OCI-LY3 (cell line): Measurements from ENCODE around the gene EIPR1.

ENCODE experiments used
- H2AFZ ChIP-seq: fragments of 200-600, 300-600 bp; shearing (Covaris generic); 2 replicates; pipeline ENCODE4 v1.6.0; 2014; ENCODE audit warnings: antibody characterized with exemption, low read depth, low read length
- H3K27ac ChIP-seq: fragments of 200-600, 300-600 bp; sonication (generic); 2 replicates; pipeline ENCODE4 v1.5.1; 2014; ENCODE audit warnings: mild to moderate bottlenecking, low read length, moderate library complexity, mixed read lengths
- H3K27me3 ChIP-seq: fragments of 200-600, 300-600 bp; sonication (generic); 2 replicates; pipeline ENCODE4 v1.6.1; 2014; ENCODE audit warnings: low read depth, low read length, mixed read lengths
- H3K36me3 ChIP-seq: fragments of 200-600, 300-600 bp; sonication (generic); replicated peaks from 2 replicates; pipeline ENCODE3; 2014; ENCODE audit warnings: low read depth, low read length, mixed read lengths
- H3K4me1 ChIP-seq: fragments of 300-600, 200-600 bp; sonication (generic); 2 replicates; pipeline ENCODE4 v1.6.1; 2014; ENCODE audit warnings: low read length, mixed read lengths
- H3K4me2 ChIP-seq: fragments of 200-600, 300-600 bp; sonication (generic); 2 replicates; pipeline ENCODE4 v1.6.1; 2014; ENCODE audit warnings: low read length, mixed read lengths
- H3K4me3 ChIP-seq: fragments of 300-600, 200-600 bp; sonication (generic); 2 replicates; pipeline ENCODE4 v1.5.1; 2014; ENCODE audit warnings: antibody characterized with exemption, mild to moderate bottlenecking, low read length, moderate library complexity
- H3K79me2 ChIP-seq: fragments of 300-600, 200-600 bp; shearing (Covaris generic); 2 replicates; pipeline ENCODE4 v1.6.1; 2014; ENCODE audit warnings: mild to moderate bottlenecking, low read length, mixed read lengths
- H3K9ac ChIP-seq: fragments of 300-600, 200-600 bp; shearing (Covaris generic); 2 replicates; pipeline ENCODE4 v1.6.0; 2014; ENCODE audit warnings: mild to moderate bottlenecking, low read length, moderate library complexity
- H3K9me3 ChIP-seq: fragments of 200-600, 300-600 bp; shearing (Covaris generic); 2 replicates; pipeline ENCODE4 v1.6.1; 2014; ENCODE audit warnings: low read length, mixed read lengths; ENCODE audit not compliant: insufficient read depth
- H4K20me1 ChIP-seq: fragments of 200-600, 300-600 bp; sonication (generic); 2 replicates; pipeline ENCODE4 v1.6.1; 2016; ENCODE audit warnings: low read length, mixed read lengths; ENCODE audit not compliant: insufficient read depth
- CTCF ChIP-seq: fragments of 200-600, 300-600 bp; sonication (generic); IDR thresholded peaks from 2 replicates; pipeline ENCODE4 v1.5.1; 2014; ENCODE audit warnings: antibody characterized with exemption, low read length, low read depth
- EZH2phosphoT487 ChIP-seq: fragments of 200-600 bp; shearing (Covaris generic); IDR thresholded peaks from 2 replicates; pipeline ENCODE4 v1.6.1; 2018; ENCODE audit warnings: antibody characterized with exemption, mixed run types, low read depth

The EIPR1 gene

GRCh38 chr2:3186766-3187165 lies 190.9 kb downstream of the EIPR1 start:
- Histone ChIP-seq H3K27me3 (no peaks in the 10 kb centered on the region), H3K27ac (no peak overlapping the region), H4K20me1 (no peaks in the 10 kb centered on the region), H3K4me2 (no peak overlapping the region), H3K4me1 (no peaks in the 10 kb centered on the region), H3K79me2 (no peaks in the 10 kb centered on the region), H3K9me3 (no peaks in the 10 kb centered on the region), H3K4me3 (no peak overlapping the region), H3K9ac (no peak overlapping the region), H2AFZ (no peak overlapping the region), H3K36me3 (peaks cover 2% of the 10 kb centered on the region)
- no peak for TF ChIP-seq CTCF
- no peak for TF ChIP-seq EZH2phosphoT487

- Histone ChIP-seq H3K27ac (no peak overlapping the region), H3K9me3 (no peaks in the 10 kb centered on the region), H3K27me3 (no peaks in the 10 kb centered on the region), H4K20me1 (no peaks in the 10 kb centered on the region), H3K79me2 (no peaks in the 10 kb centered on the region), H3K4me3 (no peak overlapping the region), H2AFZ (no peak overlapping the region), H3K4me1 (no peaks in the 10 kb centered on the region), H3K36me3 (no peaks in the 10 kb centered on the region), H3K4me2 (no peak overlapping the region), H3K9ac (no peak overlapping the region)
- TF ChIP-seq CTCF (no peak), EZH2phosphoT487 (no peak)
Measured at GRCh38 chr2:3185910-3186309, 191.7 kb downstream of the EIPR1 start.

GRCh38 chr2:3185256-3185655 lies 192.4 kb downstream of the EIPR1 start:
- Histone ChIP-seq H4K20me1 (no peaks in the 10 kb centered on the region), H3K27me3 (no peaks in the 10 kb centered on the region), H2AFZ (no peak overlapping the region), H3K27ac (no peak overlapping the region), H3K4me2 (no peak overlapping the region), H3K9me3 (no peaks in the 10 kb centered on the region), H3K4me1 (no peaks in the 10 kb centered on the region), H3K4me3 (no peak overlapping the region), H3K9ac (no peak overlapping the region), H3K36me3 (no peaks in the 10 kb centered on the region), H3K79me2 (no peaks in the 10 kb centered on the region)
- TF ChIP-seq CTCF (no peak), EZH2phosphoT487 (no peak)

GRCh38 chr2:3184167-3184566 lies 193.5 kb downstream of the EIPR1 start:
- Histone ChIP-seq H3K4me2 (no peak overlapping the region), H3K9me3 (no peaks in the 10 kb centered on the region), H3K79me2 (no peaks in the 10 kb centered on the region), H3K4me3 (no peak overlapping the region), H3K27ac (no peak overlapping the region), H3K9ac (no peak overlapping the region), H3K4me1 (no peaks in the 10 kb centered on the region), H2AFZ (no peak overlapping the region), H4K20me1 (no peaks in the 10 kb centered on the region), H3K36me3 (no peaks in the 10 kb centered on the region), H3K27me3 (no peaks in the 10 kb centered on the region)
- TF ChIP-seq EZH2phosphoT487 = no peak
- no peak for TF ChIP-seq CTCF
